Osteocyte (in vitro differentiated cells): ENCODE results near the gene ATRNL1. TPM values are rescaled to one million over a fixed set of nuclear protein-coding genes. Genes with fewer than 3 reads are reported as not detected.

Source experiments
- DNase-seq: peaks from one replicate; pipeline ENCODE4 v3.0.0; 2021; ENCODE audit warnings: mixed read lengths; ENCODE audit not compliant: unreplicated experiment; ENCODE audit errors: extremely low spot score
- H3K27ac Mint-ChIP-seq: one replicate; pipeline ENCODE4 v1.8.0; 2021; ENCODE audit warnings: mild to moderate bottlenecking, mixed read lengths; ENCODE audit not compliant: unreplicated experiment
- H3K27me3 Mint-ChIP-seq: one replicate; pipeline ENCODE4 v1.8.0; 2021; ENCODE audit warnings: mixed read lengths; ENCODE audit not compliant: unreplicated experiment
- H3K36me3 Mint-ChIP-seq: one replicate; pipeline ENCODE4 v1.8.0; 2021; ENCODE audit warnings: mixed read lengths; ENCODE audit not compliant: unreplicated experiment
- H3K4me1 Mint-ChIP-seq: one replicate; pipeline ENCODE4 v1.8.0; 2021; ENCODE audit warnings: mixed read lengths; ENCODE audit not compliant: unreplicated experiment
- H3K4me3 Mint-ChIP-seq: one replicate; pipeline ENCODE4 v1.8.0; 2021; ENCODE audit warnings: mild to moderate bottlenecking, moderate library complexity, mixed read lengths; ENCODE audit not compliant: unreplicated experiment
- H3K9me3 Mint-ChIP-seq: one replicate; pipeline ENCODE4 v1.8.0; 2021; ENCODE audit warnings: mixed read lengths; ENCODE audit not compliant: unreplicated experiment
- CTCF ChIP-seq: fragments of 200-600 bp; sonication (generic); IDR thresholded peaks from 2 replicates; pipeline ENCODE4 v1.5.0; 2021; ENCODE audit warnings: antibody characterized with exemption, mild to moderate bottlenecking, moderate library complexity
- total RNA-seq: library from RNA; stranded (reverse); gene quantifications from 2 replicates; pipeline ENCODE4 v1.2.1, GENCODE V29; 2021

Gene ATRNL1
- total RNA-seq, 1 donor from 2014 or later, result 20.2 TPM

GRCh38 chr10:115883372-115883771 lies 790.2 kb downstream of the ATRNL1 start:
- TF ChIP-seq CTCF, result no peak
- Mint-ChIP-seq H3K27ac (no peak overlapping the region), H3K36me3 (no peaks in the 10 kb centered on the region), H3K4me1 (peaks cover 2% of the 10 kb centered on the region), H3K27me3 (no peaks in the 10 kb centered on the region), H3K9me3 (no peaks in the 10 kb centered on the region), H3K4me3 (no peak overlapping the region)
- no peak for DNase-seq

DNA sequence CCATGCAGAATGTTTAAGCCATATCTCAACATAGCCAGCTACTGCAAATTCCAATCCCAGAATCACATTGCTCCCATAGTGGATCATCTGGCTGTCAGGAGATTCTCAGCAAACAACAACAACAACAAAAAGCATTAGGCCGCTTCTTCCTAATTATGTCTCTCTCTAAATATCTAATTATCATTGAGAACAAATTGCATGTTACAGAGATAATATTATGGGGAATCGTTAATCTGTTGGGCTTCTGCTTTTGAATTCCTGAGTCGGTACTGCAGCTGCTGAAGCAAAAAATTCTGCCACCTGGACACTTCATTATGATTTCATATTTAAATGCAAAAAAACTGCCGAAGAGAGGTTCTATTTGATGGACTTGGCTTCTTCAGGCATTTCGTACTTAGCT lies 791.2 kb downstream of the ATRNL1 start:
- H3K9me3 Mint-ChIP-seq, result no peaks in the 10 kb centered on the region
- H3K27ac Mint-ChIP-seq, result no peak overlapping the region
- no peaks in the 10 kb centered on the region for H3K27me3 Mint-ChIP-seq
- no peak overlapping the region for H3K4me3 Mint-ChIP-seq
- no peak for TF ChIP-seq CTCF
- no peaks in the 10 kb centered on the region for H3K36me3 Mint-ChIP-seq
- H3K4me1 Mint-ChIP-seq, result peaks cover 2% of the 10 kb centered on the region
- DNase-seq, result no peak

- H3K27me3 Mint-ChIP-seq, result no peaks in the 10 kb centered on the region
- no peak overlapping the region for H3K4me3 Mint-ChIP-seq
- TF ChIP-seq CTCF, result no peak
- no peak overlapping the region for H3K27ac Mint-ChIP-seq
- no peaks in the 10 kb centered on the region for H3K9me3 Mint-ChIP-seq
- no peak for DNase-seq
- no peaks in the 10 kb centered on the region for H3K36me3 Mint-ChIP-seq
- no peaks in the 10 kb centered on the region for H3K4me1 Mint-ChIP-seq
Measured at GRCh38 chr10:115895166-115895565, 802.0 kb downstream of the ATRNL1 start.

DNA sequence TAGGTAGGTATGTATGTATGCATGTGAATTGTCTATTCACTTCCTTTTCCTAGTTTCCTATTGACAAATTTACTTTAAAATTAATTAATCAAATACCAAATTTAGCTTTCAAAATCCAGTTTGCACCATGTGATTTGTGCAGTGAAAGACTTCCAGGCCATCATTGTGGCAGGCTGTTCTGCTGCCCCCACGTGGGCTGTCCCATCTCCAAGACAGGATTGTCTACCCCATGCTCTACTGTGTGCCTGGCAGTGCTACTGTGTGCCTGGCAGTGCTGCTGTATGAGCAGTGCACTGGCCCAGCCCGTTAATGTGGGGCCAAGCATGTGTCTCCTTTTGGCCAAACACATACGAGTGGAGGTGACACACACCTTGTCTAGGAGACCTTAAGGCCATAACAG lies 805.1 kb downstream of the ATRNL1 start:
- TF ChIP-seq CTCF, result no peak
- Mint-ChIP-seq H3K9me3 (no peaks in the 10 kb centered on the region), H3K4me3 (no peak overlapping the region), H3K27ac (no peak overlapping the region), H3K4me1 (no peaks in the 10 kb centered on the region), H3K36me3 (no peaks in the 10 kb centered on the region), H3K27me3 (no peaks in the 10 kb centered on the region)
- no peak for DNase-seq

- Mint-ChIP-seq H3K9me3 (no peaks in the 10 kb centered on the region), H3K36me3 (no peaks in the 10 kb centered on the region), H3K27me3 (no peaks in the 10 kb centered on the region), H3K4me1 (no peaks in the 10 kb centered on the region), H3K27ac (no peak overlapping the region), H3K4me3 (no peak overlapping the region)
- TF ChIP-seq CTCF, result no peak
- no peak for DNase-seq
Measured at GRCh38 chr10:115902596-115902995, 809.4 kb downstream of the ATRNL1 start.
